RPMI7951 (cell line): Measurements from ENCODE around the gene IFT88. TPM values are rescaled to one million over a fixed set of nuclear protein-coding genes. Genes with fewer than 3 reads are reported as not detected.

Source experiments
- DNase-seq: peaks from one replicate; pipeline ENCODE4 v3.0.0-alpha.2; 2012; ENCODE audit warnings: low read depth
- total RNA-seq: library from RNA; depleted of rRNA; stranded (reverse); fragments of >200 nt; shearing (Covaris generic); gene quantifications from 2 replicates; pipeline ENCODE4 v1.2.3, GENCODE V29; 2014

IFT88 gene
- total RNA-seq, 1 experiment from 2014 or later = 18.9 TPM

DNA sequence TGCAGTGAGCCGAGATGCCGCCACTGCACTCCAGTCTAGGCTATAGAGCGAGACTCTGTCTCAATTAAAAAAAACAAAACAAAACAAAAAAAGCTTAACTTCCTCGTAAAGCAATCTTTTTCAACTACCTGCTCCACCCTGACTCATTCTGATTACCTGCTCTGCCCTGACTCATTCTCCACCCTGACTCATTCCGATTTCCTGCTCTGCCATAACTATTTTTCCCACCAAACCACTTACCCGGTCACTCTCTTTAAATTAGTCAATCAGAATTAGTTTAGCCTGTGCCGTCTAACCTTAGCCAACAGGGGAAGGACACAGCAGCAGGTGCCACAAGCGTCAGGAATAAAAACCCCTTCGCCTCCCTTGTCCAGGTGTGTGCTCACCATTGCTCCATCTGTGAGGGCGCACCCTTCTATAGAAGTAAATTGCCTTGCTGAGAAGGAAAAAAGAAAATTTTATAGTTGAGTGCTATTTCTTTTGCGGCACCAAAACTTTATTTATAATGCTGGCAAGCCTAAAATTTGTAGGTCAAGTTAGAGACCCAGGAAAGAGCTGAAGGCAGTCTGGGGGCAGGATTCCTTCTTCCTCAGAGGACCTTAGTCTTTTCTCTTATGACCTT is 1.7 kb upstream of the IFT88 start:
- no peak for DNase-seq

DNA sequence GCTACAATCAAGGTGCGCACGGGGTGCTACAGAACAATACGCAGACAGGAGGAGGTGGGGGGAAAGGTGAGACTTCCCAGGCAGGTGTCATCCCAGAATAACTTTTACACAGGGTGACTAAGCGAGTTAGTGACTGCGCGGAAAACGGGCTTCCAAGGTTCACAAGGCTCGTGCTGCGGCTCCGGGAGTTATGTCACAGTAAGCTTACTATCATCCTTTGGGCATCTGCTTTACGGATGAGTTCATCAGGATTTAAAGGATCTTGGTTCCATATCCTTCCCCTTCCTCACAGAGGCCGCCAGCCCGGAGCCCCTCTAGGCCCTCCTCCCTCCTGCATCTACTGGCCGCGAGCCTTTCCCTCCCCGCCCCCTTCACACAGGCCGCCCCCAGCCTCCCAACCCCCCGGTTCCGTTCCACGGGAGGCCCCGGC is 474 bp upstream of the IFT88 start:
- DNase-seq = peak; percentile 78

DNA sequence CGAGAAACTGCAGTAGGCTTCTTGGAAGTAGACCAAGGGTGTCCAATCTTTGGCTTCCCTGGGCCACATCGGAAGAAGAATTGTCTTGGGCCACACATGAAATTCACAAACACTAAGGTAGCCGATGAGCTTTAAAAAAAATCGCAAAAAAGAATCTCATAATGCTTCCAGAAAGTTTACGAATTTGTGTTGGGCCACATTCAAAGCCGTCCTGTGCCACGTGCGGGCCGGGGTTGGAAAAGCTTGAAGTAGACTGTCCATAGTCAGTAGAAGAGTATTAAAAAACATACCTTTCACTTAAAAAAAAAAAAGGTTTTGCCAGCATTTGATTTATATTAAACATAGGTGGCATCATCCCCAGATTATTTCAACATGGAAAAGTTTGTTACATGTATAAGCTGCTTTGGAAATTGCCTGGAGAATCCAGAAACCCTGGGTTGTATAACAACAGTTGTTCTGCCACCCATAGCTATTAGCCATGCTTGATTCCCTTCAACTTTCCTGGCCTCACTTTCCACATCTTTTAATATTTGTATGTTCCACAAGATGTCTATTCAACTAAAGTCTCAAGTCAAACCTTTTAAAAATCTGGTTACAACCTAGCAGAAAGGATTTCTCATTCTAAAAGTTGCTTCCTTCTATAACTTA is 1.0 kb downstream of the IFT88 start:
- DNase-seq = no peak

DNA sequence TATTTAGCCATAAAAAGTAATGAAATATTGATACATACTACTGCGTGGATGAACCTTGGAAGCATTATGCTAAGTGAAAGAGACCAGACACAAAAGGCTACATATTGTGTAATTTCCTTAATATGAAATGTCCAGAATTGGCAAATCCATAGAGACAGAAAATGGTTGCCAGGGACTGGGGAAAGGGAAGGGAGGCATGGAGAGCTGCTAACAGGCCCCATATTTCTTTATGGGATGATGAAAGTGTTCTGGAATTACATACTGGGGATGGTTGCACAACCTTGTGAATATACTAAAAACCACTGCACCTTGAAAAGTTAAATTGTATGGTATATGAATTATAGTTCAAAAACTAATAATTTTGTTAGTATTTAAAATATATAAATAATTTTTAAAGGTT is 3.6 kb downstream of the IFT88 start:
- DNase-seq = no peak

DNA sequence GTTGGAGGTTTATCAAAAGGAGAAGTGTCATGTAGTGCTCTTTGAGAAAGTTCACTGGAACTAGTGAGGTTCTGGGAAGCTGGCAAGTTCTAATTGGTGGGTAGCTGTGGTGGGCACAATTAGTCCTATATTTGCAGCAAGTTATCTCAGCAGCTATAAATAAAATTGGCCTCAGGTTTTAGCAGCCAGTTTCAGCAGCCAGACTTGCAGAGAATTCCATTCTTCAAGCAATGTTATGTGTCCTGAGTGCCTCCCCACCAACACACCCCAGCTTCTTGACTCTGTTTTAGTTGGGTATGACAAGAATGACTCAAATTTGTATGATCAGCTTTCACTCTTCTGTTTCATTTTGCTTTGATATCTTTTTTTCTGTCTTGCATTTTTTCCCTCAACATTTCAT is 4.7 kb downstream of the IFT88 start:
- DNase-seq = no peak

DNA sequence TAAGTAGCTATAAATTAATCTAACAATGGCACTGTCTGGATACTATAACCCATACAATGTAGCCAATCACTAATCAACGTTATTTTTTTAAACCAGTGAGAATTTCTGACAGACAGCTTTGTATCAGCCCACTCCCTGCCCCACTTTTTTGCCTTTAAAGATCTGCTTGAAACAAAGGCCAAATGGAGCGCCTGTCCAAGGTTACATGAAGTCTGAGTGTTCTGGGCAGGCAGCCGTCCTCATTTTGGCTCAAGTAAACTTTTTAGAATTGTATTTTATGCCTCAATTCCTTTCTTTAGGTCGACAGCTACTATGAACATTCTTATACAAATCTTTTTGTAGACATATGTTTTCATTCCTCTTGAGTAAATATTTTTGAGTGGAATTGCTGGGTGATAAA is 6.2 kb downstream of the IFT88 start:
- DNase-seq = no peak

DNA sequence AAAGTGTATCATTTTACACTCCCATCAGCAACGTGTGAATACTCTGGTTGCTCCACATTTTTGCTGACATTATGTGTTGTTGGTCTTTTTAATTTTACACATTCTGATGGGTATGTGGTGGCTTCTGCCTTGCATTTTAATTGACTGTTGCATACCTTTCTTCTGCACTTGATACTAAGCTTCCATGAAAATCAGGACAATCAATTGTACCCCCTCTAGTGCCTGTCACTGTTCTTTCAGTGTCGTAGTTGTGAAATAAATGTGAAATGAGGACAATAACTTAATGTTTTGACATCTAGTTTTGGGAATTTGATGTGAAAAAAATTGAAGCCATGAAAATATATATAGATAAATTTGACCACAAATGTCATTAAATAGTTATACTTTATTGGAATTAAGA is 6.7 kb downstream of the IFT88 start:
- no peak for DNase-seq

DNA sequence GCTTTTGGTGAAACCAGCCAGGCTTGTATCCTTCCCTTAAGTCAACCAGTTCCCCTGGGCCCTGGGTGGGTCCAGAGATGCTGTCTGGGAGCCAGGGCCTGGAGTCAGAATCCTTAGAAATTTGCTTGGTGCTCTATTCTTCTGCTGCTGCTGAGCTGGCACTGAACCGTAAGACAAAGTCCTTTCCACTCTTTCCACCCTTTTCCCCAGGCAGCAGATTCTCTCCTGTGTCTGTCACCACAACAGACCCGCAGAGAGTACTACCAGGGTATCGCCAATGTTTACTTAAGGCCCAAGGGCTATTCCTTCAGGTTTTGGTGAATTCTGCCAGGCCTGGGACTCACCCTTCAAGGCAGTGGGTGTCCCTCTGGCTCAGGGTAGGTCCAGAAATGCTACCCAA is 12.2 kb downstream of the IFT88 start:
- no peak for DNase-seq

DNA sequence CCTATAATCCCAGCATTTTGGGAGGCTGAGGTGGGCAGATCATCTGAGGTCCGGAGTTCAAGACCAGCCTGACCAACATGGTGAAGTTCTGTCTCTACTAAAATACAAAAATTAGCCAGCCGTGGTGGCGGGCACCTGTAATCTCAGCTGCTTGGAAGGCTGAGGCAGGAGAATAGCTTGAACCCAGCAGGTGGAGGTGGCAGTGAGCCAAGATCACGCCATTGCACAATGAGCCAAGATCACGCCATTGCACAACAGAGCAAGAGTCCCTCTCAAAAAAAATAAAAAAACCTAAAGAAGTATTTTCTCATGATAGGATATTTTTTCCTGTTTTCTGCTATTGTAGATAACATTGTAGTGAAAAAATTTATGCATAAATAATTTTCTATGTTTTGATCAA is 13.3 kb downstream of the IFT88 start:
- DNase-seq = no peak

DNA sequence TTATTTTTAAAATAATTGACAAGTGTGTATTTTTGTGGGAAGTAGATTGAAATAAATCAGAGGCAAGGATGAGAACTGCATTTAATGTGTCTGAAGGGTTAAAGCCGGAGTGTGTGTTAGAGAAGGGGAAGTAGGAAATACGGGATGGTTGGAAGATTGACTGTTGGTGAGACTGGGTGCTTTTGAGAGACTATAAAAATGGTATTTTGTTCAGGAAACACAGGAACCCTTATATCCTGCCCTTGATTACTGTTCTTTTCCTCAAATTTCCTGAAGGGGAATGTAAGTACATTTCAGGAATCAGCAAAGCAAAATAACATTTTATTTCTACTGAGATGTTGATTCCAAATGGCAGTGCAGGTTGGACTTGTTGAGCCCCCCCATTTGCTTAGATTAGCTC is 15.1 kb downstream of the IFT88 start:
- no peak for DNase-seq

DNA sequence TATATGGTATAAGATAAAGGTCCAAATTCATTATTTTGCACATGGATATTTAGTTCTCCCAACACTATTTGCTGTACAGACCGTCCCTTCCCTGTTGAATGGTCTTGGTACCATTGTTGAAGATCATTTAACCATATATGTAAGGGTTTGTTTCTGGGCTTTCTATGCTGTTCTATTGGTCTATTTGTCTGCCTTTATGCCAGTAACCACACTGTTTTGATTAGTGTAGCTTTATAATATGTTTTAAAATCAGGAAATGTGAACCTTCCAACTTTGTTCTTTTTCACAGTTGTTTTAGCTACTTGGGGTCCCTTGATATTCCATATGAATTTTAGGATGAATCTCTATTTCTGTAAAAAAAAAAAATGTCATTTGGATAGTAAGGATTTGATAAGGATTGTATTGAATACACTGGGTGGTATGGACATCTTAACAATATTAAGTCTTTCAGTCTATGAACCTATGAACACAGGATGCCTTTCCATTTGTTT is 16.9 kb downstream of the IFT88 start:
- no peak for DNase-seq

DNA sequence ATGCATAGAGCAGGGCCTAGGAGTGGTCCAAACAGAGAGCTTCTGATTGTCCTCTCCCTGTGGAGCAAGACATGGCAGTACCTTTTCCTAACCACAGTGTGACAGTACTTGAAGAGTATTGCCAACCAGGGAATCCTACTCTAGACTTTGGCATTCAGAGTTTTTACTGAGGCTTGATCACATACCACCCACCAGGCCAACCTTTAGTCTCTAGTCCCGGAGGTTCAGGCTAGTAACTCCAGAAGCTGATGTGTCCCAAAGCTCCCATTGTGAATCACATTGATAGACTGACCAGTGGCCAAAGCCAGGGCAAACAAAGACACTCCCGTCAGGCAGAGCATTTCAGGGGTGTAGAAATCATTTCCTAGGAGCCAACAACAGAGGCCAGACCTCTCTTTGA is 18.4 kb downstream of the IFT88 start:
- no peak for DNase-seq

DNA sequence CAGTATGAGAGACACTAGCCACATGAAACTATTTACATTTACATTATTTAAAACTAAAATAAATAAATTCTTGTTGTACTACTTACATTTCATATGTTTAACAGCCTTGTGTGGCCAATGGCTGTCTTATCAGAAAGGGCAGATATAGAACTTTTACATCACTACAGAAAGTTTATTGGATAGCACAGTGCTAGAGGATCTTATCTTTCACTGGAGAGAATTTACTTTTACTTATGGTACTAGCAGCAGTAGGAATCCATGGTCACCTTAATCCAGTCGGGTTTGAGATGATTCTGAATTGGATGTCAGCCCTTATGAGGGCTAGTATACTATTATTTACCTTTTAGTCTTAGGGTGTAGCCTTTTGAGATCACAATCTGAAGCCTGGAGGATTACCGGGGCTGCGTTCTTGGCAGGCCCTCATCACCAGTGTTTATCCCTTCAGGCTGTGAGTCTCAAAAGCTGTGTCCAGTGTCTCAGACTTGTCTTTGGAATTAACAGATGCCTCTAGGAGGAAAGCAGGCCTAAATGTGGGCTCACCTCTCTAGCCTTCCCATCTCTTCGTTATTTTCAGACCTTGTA is 21.7 kb downstream of the IFT88 start:
- peak; percentile 1 for DNase-seq

DNA sequence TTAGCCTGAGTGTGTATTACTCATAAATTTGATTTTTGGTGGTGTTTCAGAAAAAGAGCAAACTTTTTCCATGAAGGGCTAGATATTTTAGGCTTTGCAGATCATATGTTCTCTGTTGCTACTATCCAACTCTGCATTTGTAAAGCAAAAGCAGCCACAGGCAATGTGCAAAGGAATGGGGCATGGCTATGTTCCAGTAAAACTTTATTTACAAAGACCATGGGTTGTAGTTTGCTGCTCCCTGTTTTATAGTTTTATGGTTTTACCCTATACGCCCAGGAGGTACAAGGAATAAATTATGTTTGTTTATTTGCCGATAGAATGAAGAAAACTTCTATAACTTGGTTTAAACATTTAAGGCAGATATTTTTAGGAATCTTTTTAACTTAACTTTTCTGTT is 23.6 kb downstream of the IFT88 start:
- no peak for DNase-seq

DNA sequence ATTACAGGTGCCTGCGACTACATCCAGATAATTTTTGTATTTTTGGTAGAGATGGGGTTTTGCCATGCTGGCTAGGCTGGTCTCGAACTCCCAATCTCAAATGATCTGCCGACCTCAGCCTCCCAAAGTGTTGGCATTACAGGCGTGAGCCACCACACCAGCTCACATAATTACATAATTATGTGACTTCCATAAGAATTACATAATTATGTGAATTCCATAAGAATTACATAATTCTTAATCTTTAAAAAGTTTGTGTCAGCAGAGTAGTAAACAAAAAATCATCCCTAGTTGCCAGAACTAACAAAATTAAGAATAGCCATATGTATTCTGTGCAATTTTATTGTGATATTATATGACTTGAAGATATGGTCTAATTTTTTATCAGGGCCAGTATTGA is 25.6 kb downstream of the IFT88 start:
- no peak for DNase-seq

DNA sequence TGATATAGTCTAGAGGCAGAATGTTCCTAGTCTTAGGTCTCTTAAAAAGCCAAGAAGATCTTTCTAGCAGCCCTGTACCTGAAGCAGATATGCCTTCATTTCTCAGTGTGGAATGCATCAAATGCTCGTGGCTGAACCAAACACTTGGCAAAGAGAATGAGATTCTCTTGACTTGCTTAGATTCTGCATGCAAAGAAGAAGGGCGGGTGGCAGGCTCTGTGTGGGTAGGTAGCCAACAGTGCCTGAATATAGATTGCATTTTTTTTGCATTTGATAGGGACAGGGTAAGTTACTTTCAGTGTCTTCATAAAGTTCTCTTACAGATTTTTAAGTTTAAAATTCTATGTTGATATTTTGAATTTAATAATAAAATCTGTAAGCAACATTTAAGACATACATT is 27.3 kb downstream of the IFT88 start:
- no peak for DNase-seq

DNA sequence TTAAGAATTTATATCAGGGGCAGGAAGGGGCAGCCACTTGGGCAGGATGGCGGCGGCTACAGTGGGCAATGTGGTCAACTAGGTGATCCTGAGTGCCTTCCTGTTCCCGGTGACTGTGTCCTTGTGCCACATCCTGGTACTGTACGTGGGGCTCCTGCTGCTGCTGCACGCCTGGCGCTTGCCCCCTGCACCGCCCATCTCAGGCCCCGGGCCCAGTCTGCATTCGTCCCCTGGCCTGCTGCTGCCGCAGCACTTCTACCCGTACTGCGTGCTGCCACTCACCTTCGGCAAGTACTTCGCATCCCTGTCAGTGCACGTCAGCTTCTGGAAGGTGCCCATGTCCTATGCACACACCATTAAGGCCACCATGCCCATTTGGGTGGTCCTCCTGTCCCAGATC is 40.1 kb downstream of the IFT88 start:
- DNase-seq = no peak

DNA sequence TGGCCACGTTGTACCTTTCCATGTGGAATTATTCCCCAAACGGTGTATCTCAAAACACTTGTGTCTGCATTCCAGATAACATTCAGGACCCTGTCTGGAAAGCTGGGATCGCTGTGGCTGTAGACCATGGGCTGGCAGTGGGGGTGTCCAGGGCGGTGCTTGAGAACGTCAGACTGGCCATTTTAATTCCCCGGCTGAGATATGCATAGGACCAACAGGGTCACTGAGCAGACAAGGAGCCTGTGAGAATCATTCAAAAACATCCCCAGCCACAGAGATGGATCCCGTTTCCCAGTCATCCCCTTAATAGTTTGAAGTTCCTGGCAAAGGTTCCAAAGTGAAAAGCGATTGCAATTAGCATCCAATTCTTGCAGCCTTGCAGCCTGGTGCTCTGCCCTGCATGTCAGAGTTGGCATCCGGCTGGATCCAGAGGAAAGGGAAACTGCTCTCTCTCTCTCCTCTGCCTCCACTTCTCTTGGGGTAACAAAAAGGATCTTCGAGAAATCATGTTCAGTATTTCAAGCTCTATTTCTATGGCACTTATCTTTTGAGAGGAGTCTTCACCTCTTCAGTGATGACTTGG is 41.6 kb downstream of the IFT88 start:
- no peak for DNase-seq

DNA sequence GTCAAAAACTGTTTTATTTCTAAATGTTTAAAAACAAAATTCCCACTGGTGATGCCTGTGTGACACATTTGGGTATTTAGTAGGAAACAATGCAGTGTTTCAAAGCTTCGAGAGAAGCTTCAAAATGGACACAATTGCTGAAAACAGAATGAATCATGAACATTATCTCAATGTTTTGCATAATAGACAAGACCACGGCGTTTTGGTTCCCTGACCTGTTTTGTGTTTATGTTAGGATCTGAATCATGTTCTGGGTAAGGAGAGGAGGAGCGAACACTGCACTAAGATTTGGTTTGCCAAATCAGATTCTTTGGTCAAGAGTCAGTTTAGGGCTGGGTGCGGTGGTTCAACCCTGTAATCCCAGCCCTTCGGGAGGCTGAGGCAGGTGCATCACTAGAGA is 42.2 kb downstream of the IFT88 start:
- peak; percentile 20 for DNase-seq

DNA sequence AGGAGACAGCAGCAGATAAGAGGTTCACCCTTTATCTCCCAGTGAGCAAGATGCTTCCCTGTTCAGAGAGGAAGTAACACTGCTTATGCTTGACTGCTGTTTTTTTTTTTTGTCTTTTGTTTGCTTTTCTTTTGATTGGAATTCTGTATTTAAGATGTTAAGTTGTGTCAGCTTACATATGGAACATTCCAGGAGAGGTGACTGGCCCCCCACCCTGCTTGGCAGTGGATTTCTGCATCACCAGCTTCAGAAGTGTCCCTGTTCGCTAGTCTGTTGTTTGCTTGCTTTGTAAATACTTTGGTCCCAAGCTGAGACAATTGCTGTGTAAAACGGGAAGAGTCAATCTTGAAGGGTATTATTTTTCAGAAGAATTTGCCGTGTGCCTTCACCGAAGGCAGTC is 43.0 kb downstream of the IFT88 start:
- DNase-seq = no peak

DNA sequence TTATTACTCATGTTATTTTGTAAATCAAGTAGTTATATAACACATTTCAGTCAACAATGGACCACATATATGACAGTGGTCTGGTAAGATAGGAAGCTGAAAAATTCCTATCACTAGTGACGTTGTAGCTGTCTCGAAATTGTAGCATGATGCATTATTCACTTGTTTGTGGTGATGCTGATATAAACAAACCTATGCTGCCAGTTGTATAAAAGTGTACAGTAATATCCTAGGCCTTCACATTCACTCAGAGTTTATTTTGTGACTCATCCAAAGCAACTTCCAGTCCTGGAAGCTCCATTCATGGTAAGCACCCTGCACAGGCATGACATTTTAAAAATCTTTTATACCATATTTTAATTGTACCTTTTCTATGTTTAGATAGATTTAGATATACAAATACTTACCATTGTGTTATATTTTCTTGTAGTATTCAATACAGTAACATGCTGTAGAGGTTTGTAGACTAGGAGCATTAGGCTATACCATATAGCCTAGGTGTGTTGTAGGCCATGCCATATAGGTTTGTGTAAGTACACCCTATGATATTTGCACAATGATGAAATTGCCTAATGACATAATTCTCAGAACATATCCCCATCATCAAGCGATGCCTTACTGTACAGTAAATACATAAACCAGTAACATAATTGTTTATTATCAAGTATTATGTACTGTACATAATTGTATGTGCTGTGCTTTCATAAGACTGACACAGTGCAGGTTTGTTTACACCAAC is 49.3 kb downstream of the IFT88 start:
- DNase-seq = peak; percentile 65

DNA sequence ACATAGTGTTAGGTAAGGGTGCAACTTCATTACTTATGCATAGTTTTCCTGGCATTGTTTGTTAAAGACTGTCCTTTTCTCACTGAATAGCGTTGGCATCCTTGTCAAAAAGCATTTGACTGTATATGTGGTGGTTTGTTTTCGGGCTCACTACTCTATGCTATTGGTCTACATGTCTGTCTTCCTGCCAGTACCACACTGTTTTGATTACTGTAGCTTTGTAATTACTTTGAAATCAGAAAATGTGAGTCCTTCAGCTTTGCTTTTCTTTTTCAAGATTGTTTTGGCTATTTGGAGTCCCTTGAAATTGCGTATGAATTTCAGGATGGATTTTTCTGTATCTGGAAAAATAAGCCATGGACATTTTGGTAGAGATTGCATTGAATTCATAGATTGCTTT is 56.0 kb downstream of the IFT88 start:
- no peak for DNase-seq
